Measurements from ENCODE around the gene ALDOA.
A peak's percentile ranks its signal among the peaks of the same experiment; 100 is the strongest.
"Not testable (repeated sequence)": the region's sequence is repeated elsewhere in the genome, so short reads cannot be mapped to it uniquely, and the experiment has no call there.

The ALDOA gene

DNA sequence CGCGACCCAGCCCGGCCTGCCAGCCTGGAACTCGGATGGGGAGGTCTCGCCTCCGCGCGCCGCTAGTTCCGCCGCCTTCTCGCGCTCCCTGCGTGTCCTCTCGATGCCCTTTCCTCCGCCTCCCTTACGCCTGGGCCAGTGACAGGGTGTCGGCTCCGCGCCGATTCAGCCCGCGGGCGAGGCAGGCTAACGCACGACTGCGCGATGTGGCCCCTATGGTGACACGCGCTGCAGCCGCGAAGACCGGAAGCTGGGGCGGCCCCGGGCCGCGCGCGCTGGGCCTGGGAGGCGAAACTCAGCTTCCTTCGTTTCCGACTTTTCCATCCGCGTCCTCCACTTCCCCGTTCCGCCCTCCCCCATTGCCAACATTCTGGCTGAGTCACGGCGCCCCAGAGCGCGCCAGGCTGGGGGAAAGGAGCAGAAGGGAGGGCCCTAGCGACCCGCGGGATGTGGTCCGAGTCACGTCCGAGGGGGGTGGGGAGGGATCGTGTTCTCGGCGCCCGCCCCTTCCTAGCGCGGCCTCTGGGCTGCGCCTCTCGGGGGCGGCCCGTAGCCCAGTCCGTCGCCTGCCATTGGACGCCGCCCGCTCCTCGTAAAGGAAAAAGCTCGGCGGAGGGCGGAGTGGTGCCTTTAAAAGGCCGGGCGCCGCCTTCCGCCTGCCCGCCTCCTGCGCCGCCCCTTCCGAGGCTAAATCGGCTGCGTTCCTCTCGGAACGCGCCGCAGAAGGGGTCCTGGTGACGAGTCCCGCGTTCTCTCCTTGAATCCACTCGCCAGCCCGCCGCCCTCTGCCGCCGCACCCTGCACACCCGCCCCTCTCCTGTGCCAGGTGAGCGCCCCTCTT lies at the start of gene ALDOA:
TSS of gene ALDOA (plus strand) at position 659 of the 841 bp plus-strand sequence. CDS start 1,138 bp downstream, outside the sequence.
- ATAC-seq = peak; percentile 95
- Mint-ChIP-seq H3K9me3 (no peaks in the 10 kb centered on the region), H3K4me1 (peaks cover 45% of the 10 kb centered on the region), H3K4me3 (peak within 1 kb of the TSS; percentile 99), H3K36me3 (peaks cover 38% of the 10 kb centered on the region), H3K27ac (peak within 1 kb of the TSS; percentile 99), H3K27me3 (no peaks in the 10 kb centered on the region)

DNA sequence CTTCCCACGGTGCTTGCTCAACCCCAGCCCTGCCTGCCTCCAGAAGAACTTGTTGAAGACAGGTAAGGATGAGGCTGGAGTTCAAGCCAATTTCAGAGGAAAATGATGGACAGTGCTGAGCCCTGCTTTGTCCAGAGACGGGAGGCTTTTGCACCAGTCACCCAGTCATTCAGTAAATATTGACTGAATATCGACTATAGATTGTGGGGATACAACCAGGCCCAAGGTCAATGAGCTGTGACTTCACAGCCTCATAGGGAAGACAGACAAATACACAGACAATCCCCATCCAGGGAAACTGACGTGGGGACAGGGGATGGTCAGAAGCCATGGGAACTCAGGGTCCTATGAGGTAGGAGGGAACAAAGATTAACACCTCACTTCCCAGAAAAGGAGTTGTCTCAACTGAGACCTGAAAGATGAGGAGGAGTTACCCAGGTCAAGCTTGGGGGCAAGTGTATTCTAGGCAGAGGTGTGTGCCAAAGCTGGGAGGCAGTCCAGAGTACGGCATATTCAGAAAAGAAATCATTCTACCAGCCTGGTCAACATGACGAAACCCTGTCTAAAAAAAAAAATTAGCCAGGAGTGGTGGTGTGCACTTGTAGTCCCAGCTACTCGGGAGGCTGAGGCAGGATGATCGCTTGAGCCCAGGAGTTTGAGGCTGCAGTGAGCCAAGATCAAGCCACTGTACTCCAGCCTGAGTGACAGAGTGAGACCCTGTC lies 48.8 kb upstream of the ALDOA start:
- Mint-ChIP-seq H3K27ac (no peak overlapping the region), H3K36me3 (no peaks in the 10 kb centered on the region)

DNA sequence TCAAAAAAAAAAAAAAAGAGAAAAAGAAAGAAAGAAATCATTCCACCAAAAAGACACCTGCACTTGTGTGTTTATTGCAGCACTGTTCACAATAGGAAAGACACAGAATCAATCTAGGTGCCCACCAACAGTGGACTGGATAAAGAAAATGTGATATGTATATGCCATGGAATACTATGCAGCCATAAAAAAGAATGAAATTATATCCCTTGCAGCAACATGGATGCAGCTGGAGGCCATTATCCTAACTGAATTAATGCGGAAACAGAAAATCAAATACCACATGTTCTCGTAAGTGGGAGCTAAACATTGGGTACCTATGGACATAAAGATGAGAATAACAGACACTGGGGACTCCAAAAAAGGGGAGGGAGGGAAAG lies 48.3 kb upstream of the ALDOA start:
- Mint-ChIP-seq H3K27ac (no peak overlapping the region), H3K27me3 (peaks cover 23% of the 10 kb centered on the region), H3K9me3 (no peaks in the 10 kb centered on the region), H3K36me3 (no peaks in the 10 kb centered on the region), H3K4me3 (no peak overlapping the region), H3K4me1 (peaks cover 15% of the 10 kb centered on the region)
- ATAC-seq = no peak

More for the DNA sequence above, 48.8 kb upstream of the ALDOA start:
- no peaks in the 10 kb centered on the region for H3K9me3 Mint-ChIP-seq
- H3K4me1 Mint-ChIP-seq = peaks cover 20% of the 10 kb centered on the region
- ATAC-seq = no peak
- H3K4me3 Mint-ChIP-seq = no peak overlapping the region
- peaks cover 28% of the 10 kb centered on the region for H3K27me3 Mint-ChIP-seq

DNA sequence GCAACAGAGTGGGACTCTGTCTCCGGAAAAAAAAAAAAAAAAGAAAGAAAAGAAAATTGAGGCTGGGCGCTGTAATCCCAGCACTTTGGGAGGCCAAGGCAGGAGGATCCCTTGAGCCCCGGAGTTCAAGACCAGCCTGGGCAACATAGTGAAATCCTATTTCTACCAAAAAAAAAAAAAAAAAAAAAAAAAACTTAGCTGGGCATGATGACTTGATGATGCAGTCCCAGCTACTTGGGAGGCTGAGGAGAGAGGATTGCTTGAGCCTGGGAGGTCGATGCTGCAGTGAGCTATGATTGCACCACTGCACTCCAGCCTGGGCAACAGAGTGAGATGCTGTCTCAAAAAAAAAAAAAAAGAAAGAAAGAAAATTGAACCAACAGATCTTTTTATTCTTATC lies 47.6 kb upstream of the ALDOA start:
- H3K36me3 Mint-ChIP-seq, ATAC-seq: not testable (repeated sequence)

DNA sequence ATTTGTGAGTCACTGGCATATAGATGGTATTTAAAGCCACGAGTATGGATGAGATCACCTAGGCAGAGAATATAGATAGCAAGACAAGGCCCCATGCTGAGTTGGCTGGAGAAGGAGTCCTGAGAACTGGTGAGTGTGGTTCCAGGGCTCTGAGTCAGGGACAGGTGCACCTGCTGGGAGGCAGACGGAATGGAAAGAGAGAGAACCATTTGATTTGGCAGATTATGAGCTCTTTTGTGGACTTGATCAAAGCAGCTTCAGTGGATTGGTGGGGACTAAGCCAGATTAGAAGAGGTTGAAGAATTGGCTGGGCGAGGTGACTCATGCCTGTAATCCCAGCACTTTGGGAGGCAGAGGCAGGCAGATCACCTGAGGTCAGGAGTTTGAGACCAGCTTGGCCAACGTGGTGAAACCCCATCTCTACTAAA lies 46.8 kb upstream of the ALDOA start:
- Mint-ChIP-seq H3K36me3 (no peaks in the 10 kb centered on the region), H3K4me1 (peaks cover 15% of the 10 kb centered on the region), H3K9me3 (no peaks in the 10 kb centered on the region), H3K27me3 (peaks cover 29% of the 10 kb centered on the region), H3K27ac (no peak overlapping the region), H3K4me3 (no peak overlapping the region)
- no peak for ATAC-seq

More for the DNA sequence above, 47.6 kb upstream of the ALDOA start:
- Mint-ChIP-seq H3K27me3 (peaks cover 21% of the 10 kb centered on the region), H3K4me1 (peaks cover 15% of the 10 kb centered on the region)
- not testable (repeated sequence) for H3K27ac Mint-ChIP-seq, H3K4me3 Mint-ChIP-seq, H3K9me3 Mint-ChIP-seq

DNA sequence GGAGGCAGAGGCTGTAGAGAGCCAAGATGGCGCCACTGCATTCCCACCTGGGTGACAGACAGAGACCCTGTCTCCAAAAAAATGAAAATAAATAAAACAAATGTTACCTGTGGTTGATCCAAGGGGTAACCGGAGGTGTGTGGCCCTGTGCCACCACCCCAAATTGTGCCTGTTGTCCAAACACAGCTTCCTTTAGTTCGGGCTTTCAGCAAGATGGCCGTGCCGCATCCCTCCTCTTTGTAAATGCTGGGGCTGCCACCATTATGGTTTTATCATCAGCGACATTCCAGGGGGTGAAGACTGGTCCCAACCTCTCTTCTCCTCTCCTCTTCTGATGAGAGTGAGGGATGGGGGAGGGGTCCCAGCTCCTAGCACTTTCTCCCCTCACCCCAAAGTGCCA lies 42.7 kb upstream of the ALDOA start, which contains the start of gene C16orf92:
TSS of gene C16orf92 (plus strand) at position 312 of the 400 bp plus-strand sequence. CDS start 143 bp downstream, outside the sequence.
- Mint-ChIP-seq H3K4me3 (no peak within 1 kb of the TSS), H3K27ac (no peak within 1 kb of the TSS), H3K4me1 (peaks cover 21% of the 10 kb centered on the region), H3K27me3 (peaks cover 43% of the 10 kb centered on the region), H3K36me3 (no peaks in the 10 kb centered on the region), H3K9me3 (no peaks in the 10 kb centered on the region)
- no peak for ATAC-seq

DNA sequence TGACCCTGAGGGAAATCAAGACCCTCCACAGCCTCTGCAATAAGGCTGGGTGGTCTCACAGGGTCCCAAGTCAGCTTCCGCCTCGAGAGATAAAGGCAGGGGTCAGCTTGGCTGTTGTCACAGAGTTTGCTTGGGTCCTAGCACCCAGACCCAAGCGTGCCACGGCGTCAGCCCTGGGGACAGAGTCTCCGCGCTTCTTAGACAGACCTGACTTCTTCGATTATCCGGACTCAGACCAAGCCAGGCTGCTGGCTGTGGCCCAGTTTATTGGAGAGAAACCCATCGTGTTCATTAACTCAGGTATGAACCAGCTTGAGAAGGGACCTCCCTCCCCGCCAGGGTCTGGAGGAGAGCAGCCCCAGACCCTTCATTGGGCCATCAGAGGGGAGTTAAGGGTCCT lies 42.0 kb upstream of the ALDOA start:
- Mint-ChIP-seq H3K4me1 (peaks cover 21% of the 10 kb centered on the region), H3K9me3 (no peaks in the 10 kb centered on the region), H3K36me3 (no peaks in the 10 kb centered on the region), H3K27ac (no peak overlapping the region), H3K27me3 (peaks cover 50% of the 10 kb centered on the region), H3K4me3 (no peak overlapping the region)
- ATAC-seq = no peak

DNA sequence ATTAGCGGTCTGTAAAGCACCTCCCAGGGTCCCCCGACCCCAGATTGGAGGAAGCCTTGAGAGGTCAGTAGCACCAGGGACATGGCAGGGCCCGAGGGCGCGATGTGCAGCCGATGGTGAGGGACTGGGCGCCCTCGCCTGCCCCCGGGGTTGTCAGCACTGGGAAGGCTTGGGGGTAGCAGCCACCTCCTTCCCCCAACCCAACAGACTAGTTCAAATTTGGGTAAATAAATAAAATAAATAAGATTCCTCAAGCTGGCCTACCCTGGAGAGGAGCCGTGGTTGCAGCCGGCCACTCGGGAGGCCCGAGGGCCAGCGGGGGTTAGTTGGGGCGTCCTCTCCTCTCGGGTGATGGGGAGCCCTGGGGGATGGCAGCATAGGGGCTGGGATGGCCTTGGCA lies 41.1 kb upstream of the ALDOA start:
- Mint-ChIP-seq H3K27me3 (peaks cover 59% of the 10 kb centered on the region), H3K36me3 (no peaks in the 10 kb centered on the region), H3K9me3 (no peaks in the 10 kb centered on the region)

DNA sequence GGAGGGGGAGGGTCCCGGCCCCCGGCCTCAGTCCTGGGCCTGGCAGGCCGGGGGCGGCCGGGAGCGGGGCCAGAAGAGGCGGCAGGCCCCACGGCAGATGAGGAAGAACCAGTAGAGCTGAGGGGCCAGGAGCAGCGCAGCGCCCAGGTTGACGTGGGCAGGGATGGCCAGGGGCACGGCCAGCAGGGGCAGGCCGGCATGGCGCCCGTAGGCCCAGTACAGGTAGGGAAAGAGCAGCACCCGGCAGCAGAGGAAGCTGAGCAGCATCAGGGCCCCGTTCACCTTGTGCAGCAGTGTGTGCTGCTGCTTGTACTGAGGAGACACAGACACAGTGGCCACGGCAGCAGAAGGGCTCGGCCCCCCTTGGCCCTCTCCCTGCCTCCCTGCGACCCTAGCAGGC lies 40.4 kb upstream of the ALDOA start:
- H3K27me3 Mint-ChIP-seq = peaks cover 66% of the 10 kb centered on the region
- H3K4me1 Mint-ChIP-seq = peaks cover 23% of the 10 kb centered on the region
- H3K27ac Mint-ChIP-seq = no peak overlapping the region
- no peaks in the 10 kb centered on the region for H3K36me3 Mint-ChIP-seq
- no peak for ATAC-seq
- H3K4me3 Mint-ChIP-seq = no peak overlapping the region
- no peaks in the 10 kb centered on the region for H3K9me3 Mint-ChIP-seq

More for the DNA sequence above, 41.1 kb upstream of the ALDOA start:
- no peak overlapping the region for H3K27ac Mint-ChIP-seq
- H3K4me3 Mint-ChIP-seq = no peak overlapping the region
- peaks cover 21% of the 10 kb centered on the region for H3K4me1 Mint-ChIP-seq
- no peak for ATAC-seq

DNA sequence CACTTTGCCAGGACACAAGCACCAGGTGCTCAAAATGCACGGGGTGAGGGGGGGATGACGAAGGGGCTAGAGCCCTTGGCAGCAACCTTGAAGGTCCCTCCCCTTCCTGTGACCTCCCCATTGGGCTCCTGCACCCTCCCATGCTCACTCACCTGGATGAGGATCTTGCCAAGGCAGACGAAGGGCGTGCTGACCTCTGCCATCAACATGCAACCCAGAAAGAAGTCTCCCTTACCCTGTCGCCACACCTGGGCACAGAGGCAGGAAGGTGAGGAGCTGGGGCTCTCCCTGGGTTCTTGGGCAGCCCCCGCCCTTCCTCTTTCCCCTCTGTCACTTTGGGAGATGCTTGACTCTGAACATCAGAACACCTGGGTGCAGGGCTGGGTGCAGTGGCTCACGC lies 40.0 kb upstream of the ALDOA start:
- Mint-ChIP-seq H3K36me3 (no peaks in the 10 kb centered on the region), H3K27me3 (peaks cover 70% of the 10 kb centered on the region)

DNA sequence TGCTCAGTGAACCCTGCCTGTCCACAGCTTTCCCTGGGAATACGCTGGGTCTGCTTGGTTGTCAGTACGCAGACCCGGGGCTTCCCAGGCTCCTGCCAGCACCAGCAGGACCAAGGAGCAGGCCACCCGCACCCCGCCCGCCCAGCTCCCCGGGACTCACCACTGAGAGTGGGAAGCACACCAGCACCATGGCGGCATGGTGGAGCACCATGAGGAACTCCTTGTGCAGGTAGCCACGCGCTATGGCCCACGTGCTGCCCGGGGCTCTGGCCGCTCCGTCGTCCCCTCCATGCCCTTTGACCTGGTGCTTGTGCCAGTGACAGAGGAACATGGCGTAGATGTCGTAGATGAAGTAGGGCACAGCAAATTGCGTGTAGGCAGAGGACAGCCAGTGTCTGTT lies 39.1 kb upstream of the ALDOA start:
- no peak overlapping the region for H3K4me3 Mint-ChIP-seq
- no peaks in the 10 kb centered on the region for H3K9me3 Mint-ChIP-seq
- no peak overlapping the region for H3K27ac Mint-ChIP-seq
- no peaks in the 10 kb centered on the region for H3K36me3 Mint-ChIP-seq
- H3K4me1 Mint-ChIP-seq = peaks cover 16% of the 10 kb centered on the region
- peaks cover 79% of the 10 kb centered on the region for H3K27me3 Mint-ChIP-seq
- ATAC-seq = no peak

More for the DNA sequence above, 40.0 kb upstream of the ALDOA start:
- H3K27ac Mint-ChIP-seq = no peak overlapping the region
- no peak overlapping the region for H3K4me3 Mint-ChIP-seq
- peaks cover 25% of the 10 kb centered on the region for H3K4me1 Mint-ChIP-seq
- no peaks in the 10 kb centered on the region for H3K9me3 Mint-ChIP-seq
- no peak for ATAC-seq

DNA sequence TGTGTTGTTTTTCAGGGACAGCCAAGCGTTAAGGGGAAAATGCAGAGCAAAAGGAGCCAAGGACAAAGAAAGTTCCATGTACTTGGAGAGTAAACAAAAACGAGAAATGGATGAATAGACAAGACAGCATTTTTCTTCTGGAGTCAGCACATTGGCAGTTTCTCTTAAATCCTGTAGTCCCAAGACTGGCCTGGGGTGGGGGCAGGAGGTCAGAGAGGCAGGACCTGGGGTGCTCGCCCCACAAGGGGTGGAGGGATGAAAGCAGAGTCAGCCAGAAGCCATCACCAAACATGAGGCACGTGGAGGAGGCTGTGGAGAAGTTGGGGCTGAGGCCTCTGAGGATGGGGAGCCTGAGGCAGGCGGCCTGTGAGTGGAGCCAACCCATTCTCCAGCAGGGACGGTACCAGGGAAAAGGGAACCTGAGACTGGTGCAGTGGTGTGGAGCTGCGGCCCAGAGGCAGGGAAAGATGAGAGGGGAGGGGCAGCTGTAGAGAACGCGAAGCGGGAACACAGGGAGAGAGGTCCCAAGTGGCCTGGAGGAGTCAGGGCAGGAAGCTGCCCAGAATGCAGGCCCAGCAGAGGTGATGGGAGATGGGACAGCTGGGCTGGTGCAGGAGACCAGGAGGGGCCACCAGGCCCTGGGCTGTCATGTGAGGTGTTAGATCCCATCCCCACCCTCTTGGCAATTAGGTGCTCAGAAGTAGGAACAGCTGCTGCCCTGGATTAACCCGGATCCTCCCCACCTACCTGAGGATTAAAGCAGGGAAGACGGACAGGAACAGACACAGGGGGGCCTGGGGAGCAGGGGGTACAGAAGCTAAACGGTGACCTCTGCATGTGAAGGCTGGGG lies 37.7 kb upstream of the ALDOA start:
- peaks cover 20% of the 10 kb centered on the region for H3K4me1 Mint-ChIP-seq
- H3K9me3 Mint-ChIP-seq = no peaks in the 10 kb centered on the region
- no peak for ATAC-seq
- H3K27me3 Mint-ChIP-seq = peaks cover 92% of the 10 kb centered on the region
- H3K36me3 Mint-ChIP-seq = no peaks in the 10 kb centered on the region
- H3K27ac Mint-ChIP-seq = no peak overlapping the region
- no peak overlapping the region for H3K4me3 Mint-ChIP-seq

DNA sequence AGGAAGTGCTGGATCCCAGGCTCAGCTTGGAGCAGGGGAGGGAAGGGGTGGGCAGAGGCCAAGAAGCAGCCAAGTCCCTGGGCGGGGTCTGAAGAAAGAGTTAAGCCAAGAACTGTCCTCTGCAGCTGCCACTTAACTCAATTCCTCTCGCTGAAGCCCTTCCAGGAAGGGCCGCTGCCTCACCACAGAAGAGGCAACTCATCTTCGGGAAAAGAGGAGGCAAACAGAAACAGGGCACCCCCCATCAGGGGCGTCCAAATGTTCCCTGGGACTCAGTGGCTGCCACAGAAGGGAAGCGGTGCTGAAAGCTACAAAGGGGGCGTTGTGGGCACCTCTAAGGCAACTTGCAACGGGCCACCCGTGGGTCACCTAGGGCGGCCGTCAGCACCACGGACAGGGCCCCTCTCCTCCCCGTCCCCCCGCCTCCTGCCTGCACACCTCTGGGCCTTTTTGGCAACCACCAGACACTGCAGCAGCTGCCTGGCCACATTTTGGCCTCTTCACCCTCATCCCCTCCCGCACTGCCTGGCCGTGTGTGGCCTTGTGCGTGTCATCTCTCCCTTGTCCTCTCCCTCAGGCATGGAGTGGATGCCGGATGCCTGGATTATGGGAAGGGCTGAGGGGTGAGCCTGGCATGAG lies 37.0 kb upstream of the ALDOA start:
- Mint-ChIP-seq H3K4me1 (peaks cover 20% of the 10 kb centered on the region), H3K9me3 (no peaks in the 10 kb centered on the region), H3K36me3 (no peaks in the 10 kb centered on the region), H3K4me3 (no peak overlapping the region), H3K27me3 (peaks cover 94% of the 10 kb centered on the region), H3K27ac (no peak overlapping the region)
- no peak for ATAC-seq

DNA sequence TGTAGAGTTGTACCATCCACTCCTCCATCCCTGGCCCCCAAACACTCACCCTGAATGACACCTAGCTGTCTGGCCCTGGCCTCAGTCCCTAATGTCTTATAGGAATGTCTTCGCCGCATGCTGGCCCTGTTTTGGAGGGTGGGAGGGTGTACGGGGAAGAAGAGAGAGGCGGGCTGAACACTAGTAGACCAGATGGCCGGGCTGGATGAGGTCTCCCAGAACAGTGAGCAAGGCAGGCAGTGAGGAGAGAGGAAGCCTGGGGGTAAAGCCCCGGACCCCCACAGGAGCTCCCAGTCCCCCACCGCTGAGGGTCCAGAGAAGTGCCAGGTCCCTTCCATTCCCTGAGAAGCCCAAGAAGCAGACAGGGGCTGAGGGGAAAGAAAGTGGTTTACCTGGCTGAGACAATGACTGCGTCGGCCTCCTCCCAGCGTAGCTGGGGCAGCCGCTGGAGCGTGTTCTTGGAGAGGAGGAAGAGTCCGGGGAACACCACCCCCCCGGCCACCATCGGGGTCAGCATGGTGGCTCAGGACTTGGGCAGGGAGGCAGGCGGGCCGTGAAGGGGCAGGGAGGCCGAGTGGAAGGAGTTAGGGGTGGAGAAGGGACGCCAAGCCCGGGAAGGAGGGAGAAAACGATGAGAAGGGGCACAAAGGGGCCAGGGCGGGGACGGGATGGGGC lies 35.4 kb upstream of the ALDOA start:
- Mint-ChIP-seq H3K4me3 (no peak overlapping the region), H3K9me3 (no peaks in the 10 kb centered on the region), H3K27ac (no peak overlapping the region), H3K27me3 (peaks cover 97% of the 10 kb centered on the region), H3K4me1 (peaks cover 23% of the 10 kb centered on the region), H3K36me3 (no peaks in the 10 kb centered on the region)
- no peak for ATAC-seq
